GM23338 (cell line): Measurements from ENCODE around the gene CYSRT1. TPM values are rescaled to one million over a fixed set of nuclear protein-coding genes. Genes with fewer than 3 reads are reported as not detected.

Source experiments
- ATAC-seq: fragments of 200-7000 bp; cut with Tn5 transposase; 3 replicates; pipeline ENCODE4 v1.9.1; 2020
- DNase-seq: peaks from one replicate; pipeline ENCODE4 v3.0.0-alpha.2; 2015; ENCODE audit warnings: low spot score
- H2AFZ ChIP-seq: fragments of 200-600 bp; sonication (generic); 2 replicates; pipeline ENCODE4 v1.8.0; 2016; ENCODE audit warnings: antibody characterized with exemption, mild to moderate bottlenecking, moderate library complexity
- H3F3A ChIP-seq: fragments of 200-600 bp; sonication (generic); replicated peaks from 2 replicates; pipeline ENCODE4 v1.8.0; 2017; ENCODE audit warnings: antibody characterized with exemption, mixed run types, low read depth
- H3K27ac ChIP-seq: fragments of 200-600 bp; sonication (generic); 2 replicates; pipeline ENCODE4 v1.6.1; 2016; ENCODE audit warnings: low read depth
- H3K27me3 ChIP-seq: fragments of 200-600 bp; sonication (generic); 2 replicates; pipeline ENCODE4 v1.8.0; 2016; ENCODE audit warnings: mild to moderate bottlenecking, mixed run types, moderate library complexity; ENCODE audit not compliant: insufficient read depth
- H3K36me3 ChIP-seq: fragments of 200-600 bp; sonication (generic); 2 replicates; pipeline ENCODE4 v1.8.0; 2016; ENCODE audit warnings: mild to moderate bottlenecking; ENCODE audit not compliant: insufficient read depth
- H3K4me1 ChIP-seq: fragments of 200-600 bp; sonication (generic); 2 replicates; pipeline ENCODE4 v1.8.0; 2016; ENCODE audit warnings: mild to moderate bottlenecking, moderate library complexity; ENCODE audit not compliant: insufficient read depth
- H3K4me2 ChIP-seq: fragments of 200-600 bp; sonication (generic); 2 replicates; pipeline ENCODE4 v1.7.1; 2017; ENCODE audit warnings: mixed run types
- H3K4me3 ChIP-seq: fragments of 200-600 bp; sonication (generic); 2 replicates; pipeline ENCODE4 v1.6.1; 2016; ENCODE audit warnings: mixed run types
- H3K79me2 ChIP-seq: fragments of 200-600 bp; sonication (generic); replicated peaks from 2 replicates; pipeline ENCODE4 v1.8.0; 2017; ENCODE audit warnings: mild to moderate bottlenecking; ENCODE audit not compliant: insufficient read depth
- H3K9me2 ChIP-seq: fragments of 200-600 bp; sonication (generic); 2 replicates; pipeline ENCODE4 v1.8.0; 2017; ENCODE audit not compliant: insufficient read depth
- H4K20me1 ChIP-seq: fragments of 200-600 bp; sonication (generic); replicated peaks from 2 replicates; pipeline ENCODE4 v1.8.0; 2017; ENCODE audit warnings: mild to moderate bottlenecking; ENCODE audit not compliant: insufficient read depth
- H3K27ac Mint-ChIP-seq: 2 replicates; pipeline ENCODE4 v1.8.0; 2020; ENCODE audit warnings: inconsistent platforms, mild to moderate bottlenecking, moderate library complexity, mixed read lengths
- H3K27me3 Mint-ChIP-seq: 3 replicates; pipeline ENCODE4 v1.8.0; 2022; ENCODE audit warnings: low read depth, mild to moderate bottlenecking, moderate library complexity, mixed read lengths, inconsistent platforms; ENCODE audit not compliant: insufficient read depth, poor library complexity
- H3K36me3 Mint-ChIP-seq: 3 replicates; pipeline ENCODE4 v1.8.0; 2021; ENCODE audit warnings: low read depth, mild to moderate bottlenecking, inconsistent platforms, moderate library complexity, mixed read lengths
- H3K4me1 Mint-ChIP-seq: 3 replicates; pipeline ENCODE4 v1.8.0; 2020; ENCODE audit warnings: mild to moderate bottlenecking, inconsistent platforms, mixed read lengths
- H3K4me3 Mint-ChIP-seq: 3 replicates; pipeline ENCODE4 v1.8.0; 2021; ENCODE audit warnings: moderate library complexity, mild to moderate bottlenecking, inconsistent platforms, mixed read lengths
- H3K9me3 Mint-ChIP-seq: 3 replicates; pipeline ENCODE4 v1.8.0; 2020; ENCODE audit warnings: moderate library complexity, mild to moderate bottlenecking, inconsistent platforms, mixed read lengths
- CREB1 ChIP-seq: fragments of 250-450 bp; sonication (Bioruptor Pico); IDR thresholded peaks from 2 replicates; pipeline ENCODE4 v1.5.0; 2020; ENCODE audit warnings: low read depth, mild to moderate bottlenecking, moderate library complexity
- EZH2 ChIP-seq: fragments of 200-600 bp; sonication (generic); IDR thresholded peaks from one replicate; pipeline ENCODE4 v1.8.0; 2017; ENCODE audit warnings: antibody characterized with exemption, mild to moderate bottlenecking, low read depth; ENCODE audit not compliant: unreplicated experiment
- JUNB ChIP-seq: IDR thresholded peaks from one replicate; pipeline ENCODE4 v1.6.1; 2016; ENCODE audit warnings: antibody characterized with exemption; ENCODE audit not compliant: unreplicated experiment
- NANOG ChIP-seq: IDR thresholded peaks from 2 replicates; pipeline ENCODE4 v1.6.1; 2016; ENCODE audit warnings: antibody characterized with exemption, borderline replicate concordance
- POLR2AphosphoS5 ChIP-seq: IDR thresholded peaks from 2 replicates; pipeline ENCODE4 v1.6.1; 2016; ENCODE audit warnings: antibody characterized with exemption, low read depth
- STAT1 ChIP-seq: IDR thresholded peaks from one replicate; pipeline ENCODE4 v1.6.1; 2016; ENCODE audit warnings: antibody characterized with exemption; ENCODE audit not compliant: unreplicated experiment
- ZNF114 ChIP-seq: fragments of 250-450 bp; sonication (Bioruptor Pico); IDR thresholded peaks from 2 replicates; pipeline ENCODE4 v1.5.0; 2020; ENCODE audit warnings: mild to moderate bottlenecking, moderate library complexity
- ZNF331 ChIP-seq: fragments of 250-450 bp; sonication (Bioruptor Pico); IDR thresholded peaks from 2 replicates; pipeline ENCODE4 v1.5.0; 2020; ENCODE audit warnings: low read depth, mild to moderate bottlenecking, moderate library complexity
- long read RNA-seq: library from polyadenylated mRNA; unstranded; transcript quantifications from one replicate; pipeline ENCODE4 v2.0.0, GENCODE V29; 2020; ENCODE audit not compliant: unreplicated experiment
- polyA plus RNA-seq: library from polyadenylated mRNA; unstranded; fragments of >200 nt; fragmentation: Nextera tagmentation; extraction: Ambion mirVana; gene quantifications from 2 replicates; pipeline ENCODE4 v1.2.1, GENCODE V29; 2016
- total RNA-seq: library from RNA; depleted of rRNA; stranded (reverse); fragments of >200 nt; shearing (Covaris generic); gene quantifications from 2 replicates; pipeline ENCODE4 v1.2.3, GENCODE V29; 2014; rRNA removed
- TF ChIP-seq, protein P1 (sequence below): IDR thresholded peaks from one replicate; pipeline ENCODE4 v1.6.1; 2018; ENCODE audit warnings: antibody characterized with exemption; ENCODE audit not compliant: unreplicated experiment
- TF ChIP-seq, protein P2 (sequence below), 2 experiments: fragments of 200-600 bp in 1 of 2; sonication (generic) in 1 of 2; conservative IDR thresholded peaks; 2 replicates each; pipeline versions ENCODE4 v1.5.1 to v1.6.1; 2016 to 2017; ENCODE audit warnings: antibody characterized with exemption in 2 of 2, low read depth in 2 of 2, mild to moderate bottlenecking in 2 of 2, moderate library complexity in 1 of 2
- TF ChIP-seq, protein P3 (sequence below): fragments of 250-450 bp; sonication (Bioruptor Pico); IDR thresholded peaks from 2 replicates; pipeline ENCODE4 v1.5.0; 2020; ENCODE audit warnings: mild to moderate bottlenecking, moderate library complexity
- TF ChIP-seq, protein P4 (sequence below): IDR thresholded peaks from 2 replicates; pipeline ENCODE4 v1.6.1; 2016; ENCODE audit warnings: antibody characterized with exemption

The CYSRT1 gene, protein sequence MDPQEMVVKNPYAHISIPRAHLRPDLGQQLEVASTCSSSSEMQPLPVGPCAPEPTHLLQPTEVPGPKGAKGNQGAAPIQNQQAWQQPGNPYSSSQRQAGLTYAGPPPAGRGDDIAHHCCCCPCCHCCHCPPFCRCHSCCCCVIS
- total RNA-seq: 1.4 and 2.0 TPM in 2 replicates
- 2.0 and 3.2 TPM in 2 replicates for polyA plus RNA-seq
- long read RNA-seq, partial matches to known transcripts: 0 of 1 reads
- long read RNA-seq, other reads (novel, unspliced or antisense): 0 of 1 reads

DNA sequence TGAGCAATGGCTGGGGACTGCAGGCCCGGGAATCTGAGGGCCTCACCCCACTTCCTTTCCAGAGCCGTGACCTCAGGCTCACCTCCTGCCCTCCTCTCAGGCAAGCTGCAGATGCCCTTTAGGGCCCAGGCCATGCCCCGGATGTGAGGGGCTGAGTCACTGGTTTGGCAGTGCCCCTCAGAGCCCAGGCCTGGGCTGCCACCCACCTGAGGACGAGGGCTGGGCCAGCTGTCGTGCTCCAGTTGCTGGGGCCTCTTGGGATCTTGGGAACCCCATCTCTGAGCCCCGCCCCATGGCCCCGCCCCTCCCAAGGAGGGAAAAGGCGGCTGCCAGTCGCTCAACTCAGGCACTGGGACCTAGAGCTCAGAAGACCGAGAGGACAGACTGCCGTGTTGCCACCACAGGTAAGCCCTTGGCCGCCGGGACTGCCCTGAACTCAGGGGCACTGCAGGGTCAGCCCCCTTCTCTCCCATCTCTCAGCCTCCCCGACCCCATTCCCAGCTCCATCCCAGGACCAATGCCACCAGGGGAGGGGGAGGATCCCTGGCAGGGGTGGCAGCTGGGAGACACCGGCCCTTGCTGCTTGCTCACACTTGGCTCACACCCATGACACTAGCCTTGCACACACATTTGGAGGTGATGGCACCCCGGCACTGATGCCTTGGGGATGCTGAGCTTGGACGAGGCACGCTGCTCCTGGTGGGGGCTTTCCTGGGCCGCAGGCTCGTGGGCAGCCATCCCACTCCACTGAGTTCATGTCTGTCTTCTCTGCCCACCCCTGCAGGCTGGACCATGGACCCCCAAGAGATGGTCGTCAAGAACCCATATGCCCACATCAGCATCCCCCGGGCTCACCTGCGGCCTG is at the start of gene CYSRT1:
TSS of gene CYSRT1 (plus strand) at position 345 of the 865 bp plus-strand sequence. CDS start at position 793, 448 bp downstream.
- ATAC-seq (no peak), DNase-seq (no peak)
- no peaks in the 10 kb centered on the region for H3K36me3 Mint-ChIP-seq
- no peaks in the 10 kb centered on the region for H3K36me3 ChIP-seq
- peaks cover 9% of the 10 kb centered on the region; the same call in 1 of the 2 replicates for H3K27me3 ChIP-seq
- no peaks in the 10 kb centered on the region for H3K9me3 Mint-ChIP-seq
- H3K4me1 ChIP-seq: no peaks in the 10 kb centered on the region; the same call in 1 of the 2 replicates
- H3K27ac Mint-ChIP-seq: no peak within 1 kb of the TSS
- H3F3A ChIP-seq: 0 out of 2 replicates have a peak, but pooled peaks cover 6% of the 10 kb centered on the region
- H3K4me1 Mint-ChIP-seq: peaks cover 2% of the 10 kb centered on the region; the same call in 2 of the 3 replicates
- H3K4me3 Mint-ChIP-seq: peak within 1 kb of the TSS; percentile 70
- peak within 1 kb of the TSS; percentile 94 for H3K4me3 ChIP-seq
- no peaks in the 10 kb centered on the region for H4K20me1 ChIP-seq
- peaks cover 3% of the 10 kb centered on the region for H3K27me3 Mint-ChIP-seq
- peak within 1 kb of the TSS; percentile 99 for H3K4me2 ChIP-seq
- no peaks in the 10 kb centered on the region for H3K9me2 ChIP-seq
- H3K27ac ChIP-seq: no peak within 1 kb of the TSS
- no peak within 1 kb of the TSS for H2AFZ ChIP-seq
- H3K79me2 ChIP-seq: no peaks in the 10 kb centered on the region
- TF ChIP-seq EZH2 (no peak), ZNF114 (CRISPR knock-in tag) (no peak), NANOG (no peak), JUNB (no peak), ZNF331 (CRISPR knock-in tag) (no peak), POLR2AphosphoS5 (no peak), STAT1 (no peak), CREB1 (CRISPR knock-in tag) (no peak)
- TF ChIP-seq, protein P1, sequence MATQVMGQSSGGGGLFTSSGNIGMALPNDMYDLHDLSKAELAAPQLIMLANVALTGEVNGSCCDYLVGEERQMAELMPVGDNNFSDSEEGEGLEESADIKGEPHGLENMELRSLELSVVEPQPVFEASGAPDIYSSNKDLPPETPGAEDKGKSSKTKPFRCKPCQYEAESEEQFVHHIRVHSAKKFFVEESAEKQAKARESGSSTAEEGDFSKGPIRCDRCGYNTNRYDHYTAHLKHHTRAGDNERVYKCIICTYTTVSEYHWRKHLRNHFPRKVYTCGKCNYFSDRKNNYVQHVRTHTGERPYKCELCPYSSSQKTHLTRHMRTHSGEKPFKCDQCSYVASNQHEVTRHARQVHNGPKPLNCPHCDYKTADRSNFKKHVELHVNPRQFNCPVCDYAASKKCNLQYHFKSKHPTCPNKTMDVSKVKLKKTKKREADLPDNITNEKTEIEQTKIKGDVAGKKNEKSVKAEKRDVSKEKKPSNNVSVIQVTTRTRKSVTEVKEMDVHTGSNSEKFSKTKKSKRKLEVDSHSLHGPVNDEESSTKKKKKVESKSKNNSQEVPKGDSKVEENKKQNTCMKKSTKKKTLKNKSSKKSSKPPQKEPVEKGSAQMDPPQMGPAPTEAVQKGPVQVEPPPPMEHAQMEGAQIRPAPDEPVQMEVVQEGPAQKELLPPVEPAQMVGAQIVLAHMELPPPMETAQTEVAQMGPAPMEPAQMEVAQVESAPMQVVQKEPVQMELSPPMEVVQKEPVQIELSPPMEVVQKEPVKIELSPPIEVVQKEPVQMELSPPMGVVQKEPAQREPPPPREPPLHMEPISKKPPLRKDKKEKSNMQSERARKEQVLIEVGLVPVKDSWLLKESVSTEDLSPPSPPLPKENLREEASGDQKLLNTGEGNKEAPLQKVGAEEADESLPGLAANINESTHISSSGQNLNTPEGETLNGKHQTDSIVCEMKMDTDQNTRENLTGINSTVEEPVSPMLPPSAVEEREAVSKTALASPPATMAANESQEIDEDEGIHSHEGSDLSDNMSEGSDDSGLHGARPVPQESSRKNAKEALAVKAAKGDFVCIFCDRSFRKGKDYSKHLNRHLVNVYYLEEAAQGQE: no peak
- TF ChIP-seq, protein P2, sequence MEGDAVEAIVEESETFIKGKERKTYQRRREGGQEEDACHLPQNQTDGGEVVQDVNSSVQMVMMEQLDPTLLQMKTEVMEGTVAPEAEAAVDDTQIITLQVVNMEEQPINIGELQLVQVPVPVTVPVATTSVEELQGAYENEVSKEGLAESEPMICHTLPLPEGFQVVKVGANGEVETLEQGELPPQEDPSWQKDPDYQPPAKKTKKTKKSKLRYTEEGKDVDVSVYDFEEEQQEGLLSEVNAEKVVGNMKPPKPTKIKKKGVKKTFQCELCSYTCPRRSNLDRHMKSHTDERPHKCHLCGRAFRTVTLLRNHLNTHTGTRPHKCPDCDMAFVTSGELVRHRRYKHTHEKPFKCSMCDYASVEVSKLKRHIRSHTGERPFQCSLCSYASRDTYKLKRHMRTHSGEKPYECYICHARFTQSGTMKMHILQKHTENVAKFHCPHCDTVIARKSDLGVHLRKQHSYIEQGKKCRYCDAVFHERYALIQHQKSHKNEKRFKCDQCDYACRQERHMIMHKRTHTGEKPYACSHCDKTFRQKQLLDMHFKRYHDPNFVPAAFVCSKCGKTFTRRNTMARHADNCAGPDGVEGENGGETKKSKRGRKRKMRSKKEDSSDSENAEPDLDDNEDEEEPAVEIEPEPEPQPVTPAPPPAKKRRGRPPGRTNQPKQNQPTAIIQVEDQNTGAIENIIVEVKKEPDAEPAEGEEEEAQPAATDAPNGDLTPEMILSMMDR (conservative IDR thresholded peaks at IDR 0.05; ENCODE audit: low read depth in 2 of 2): no peak
- TF ChIP-seq, protein P3, sequence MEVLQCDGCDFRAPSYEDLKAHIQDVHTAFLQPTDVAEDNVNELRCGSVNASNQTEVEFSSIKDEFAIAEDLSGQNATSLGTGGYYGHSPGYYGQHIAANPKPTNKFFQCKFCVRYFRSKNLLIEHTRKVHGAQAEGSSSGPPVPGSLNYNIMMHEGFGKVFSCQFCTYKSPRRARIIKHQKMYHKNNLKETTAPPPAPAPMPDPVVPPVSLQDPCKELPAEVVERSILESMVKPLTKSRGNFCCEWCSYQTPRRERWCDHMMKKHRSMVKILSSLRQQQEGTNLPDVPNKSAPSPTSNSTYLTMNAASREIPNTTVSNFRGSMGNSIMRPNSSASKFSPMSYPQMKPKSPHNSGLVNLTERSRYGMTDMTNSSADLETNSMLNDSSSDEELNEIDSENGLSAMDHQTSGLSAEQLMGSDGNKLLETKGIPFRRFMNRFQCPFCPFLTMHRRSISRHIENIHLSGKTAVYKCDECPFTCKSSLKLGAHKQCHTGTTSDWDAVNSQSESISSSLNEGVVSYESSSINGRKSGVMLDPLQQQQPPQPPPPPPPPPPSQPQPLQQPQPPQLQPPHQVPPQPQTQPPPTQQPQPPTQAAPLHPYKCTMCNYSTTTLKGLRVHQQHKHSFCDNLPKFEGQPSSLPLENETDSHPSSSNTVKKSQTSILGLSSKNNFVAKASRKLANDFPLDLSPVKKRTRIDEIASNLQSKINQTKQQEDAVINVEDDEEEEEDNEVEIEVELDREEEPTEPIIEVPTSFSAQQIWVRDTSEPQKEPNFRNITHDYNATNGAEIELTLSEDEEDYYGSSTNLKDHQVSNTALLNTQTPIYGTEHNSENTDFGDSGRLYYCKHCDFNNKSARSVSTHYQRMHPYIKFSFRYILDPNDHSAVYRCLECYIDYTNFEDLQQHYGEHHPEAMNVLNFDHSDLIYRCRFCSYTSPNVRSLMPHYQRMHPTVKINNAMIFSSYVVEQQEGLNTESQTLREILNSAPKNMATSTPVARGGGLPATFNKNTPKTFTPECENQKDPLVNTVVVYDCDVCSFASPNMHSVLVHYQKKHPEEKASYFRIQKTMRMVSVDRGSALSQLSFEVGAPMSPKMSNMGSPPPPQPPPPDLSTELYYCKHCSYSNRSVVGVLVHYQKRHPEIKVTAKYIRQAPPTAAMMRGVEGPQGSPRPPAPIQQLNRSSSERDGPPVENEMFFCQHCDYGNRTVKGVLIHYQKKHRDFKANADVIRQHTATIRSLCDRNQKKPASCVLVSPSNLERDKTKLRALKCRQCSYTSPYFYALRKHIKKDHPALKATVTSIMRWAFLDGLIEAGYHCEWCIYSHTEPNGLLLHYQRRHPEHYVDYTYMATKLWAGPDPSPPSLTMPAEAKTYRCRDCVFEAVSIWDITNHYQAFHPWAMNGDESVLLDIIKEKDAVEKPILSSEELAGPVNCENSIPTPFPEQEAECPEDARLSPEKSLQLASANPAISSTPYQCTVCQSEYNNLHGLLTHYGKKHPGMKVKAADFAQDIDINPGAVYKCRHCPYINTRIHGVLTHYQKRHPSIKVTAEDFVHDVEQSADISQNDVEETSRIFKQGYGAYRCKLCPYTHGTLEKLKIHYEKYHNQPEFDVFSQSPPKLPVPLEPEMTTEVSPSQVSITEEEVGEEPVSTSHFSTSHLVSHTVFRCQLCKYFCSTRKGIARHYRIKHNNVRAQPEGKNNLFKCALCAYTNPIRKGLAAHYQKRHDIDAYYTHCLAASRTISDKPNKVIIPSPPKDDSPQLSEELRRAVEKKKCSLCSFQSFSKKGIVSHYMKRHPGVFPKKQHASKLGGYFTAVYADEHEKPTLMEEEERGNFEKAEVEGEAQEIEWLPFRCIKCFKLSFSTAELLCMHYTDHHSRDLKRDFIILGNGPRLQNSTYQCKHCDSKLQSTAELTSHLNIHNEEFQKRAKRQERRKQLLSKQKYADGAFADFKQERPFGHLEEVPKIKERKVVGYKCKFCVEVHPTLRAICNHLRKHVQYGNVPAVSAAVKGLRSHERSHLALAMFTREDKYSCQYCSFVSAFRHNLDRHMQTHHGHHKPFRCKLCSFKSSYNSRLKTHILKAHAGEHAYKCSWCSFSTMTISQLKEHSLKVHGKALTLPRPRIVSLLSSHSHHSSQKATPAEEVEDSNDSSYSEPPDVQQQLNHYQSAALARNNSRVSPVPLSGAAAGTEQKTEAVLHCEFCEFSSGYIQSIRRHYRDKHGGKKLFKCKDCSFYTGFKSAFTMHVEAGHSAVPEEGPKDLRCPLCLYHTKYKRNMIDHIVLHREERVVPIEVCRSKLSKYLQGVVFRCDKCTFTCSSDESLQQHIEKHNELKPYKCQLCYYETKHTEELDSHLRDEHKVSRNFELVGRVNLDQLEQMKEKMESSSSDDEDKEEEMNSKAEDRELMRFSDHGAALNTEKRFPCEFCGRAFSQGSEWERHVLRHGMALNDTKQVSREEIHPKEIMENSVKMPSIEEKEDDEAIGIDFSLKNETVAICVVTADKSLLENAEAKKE (CRISPR knock-in tag): no peak
- TF ChIP-seq, protein P4, sequence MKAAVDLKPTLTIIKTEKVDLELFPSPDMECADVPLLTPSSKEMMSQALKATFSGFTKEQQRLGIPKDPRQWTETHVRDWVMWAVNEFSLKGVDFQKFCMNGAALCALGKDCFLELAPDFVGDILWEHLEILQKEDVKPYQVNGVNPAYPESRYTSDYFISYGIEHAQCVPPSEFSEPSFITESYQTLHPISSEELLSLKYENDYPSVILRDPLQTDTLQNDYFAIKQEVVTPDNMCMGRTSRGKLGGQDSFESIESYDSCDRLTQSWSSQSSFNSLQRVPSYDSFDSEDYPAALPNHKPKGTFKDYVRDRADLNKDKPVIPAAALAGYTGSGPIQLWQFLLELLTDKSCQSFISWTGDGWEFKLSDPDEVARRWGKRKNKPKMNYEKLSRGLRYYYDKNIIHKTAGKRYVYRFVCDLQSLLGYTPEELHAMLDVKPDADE: no peak
